K562 (cell line): ENCODE data around the gene MAPRE2. TPM values are rescaled to one million over a fixed set of nuclear protein-coding genes. Genes with fewer than 3 reads are reported as not detected.

Experiments used
- CREM ChIP-seq: IDR thresholded peaks from 2 replicates; pipeline ENCODE4 v1.6.1; 2014; ENCODE audit warnings: antibody characterized with exemption, low read depth
- CTBP1 ChIP-seq: fragments of 450-650 bp; IDR thresholded peaks from 2 replicates; pipeline ENCODE4 v1.6.1; 2016; ENCODE audit warnings: borderline replicate concordance
- DIDO1 ChIP-seq: fragments of 450-650 bp; IDR thresholded peaks from 2 replicates; pipeline ENCODE4 v1.6.1; 2016; ENCODE audit warnings: low read depth, missing biosample characterization, missing genetic modification characterization
- FOSL1 ChIP-seq: fragments of 200-800 bp; sonication (Bioruptor generic); conservative IDR thresholded peaks from 2 replicates; pipeline ENCODE4 v1.6.1; 2016; ENCODE audit warnings: missing genetic modification characterization, missing compliant biosample characterization
- FOXK2 ChIP-seq, 2 experiments: fragments of 450-650 bp; IDR thresholded peaks in 1 of 2; conservative IDR thresholded peaks in 1 of 2; 2 replicates each; pipeline ENCODE4 v1.6.1; 2016; ENCODE audit warnings: low read depth in 2 of 2, mild to moderate bottlenecking in 1 of 2
- FOXO4 ChIP-seq: fragments of 450-650 bp; formaldehyde crosslinking; IDR thresholded peaks from 2 replicates; pipeline ENCODE4 v1.4.0; 2020; ENCODE audit warnings: mild to moderate bottlenecking, moderate library complexity
- HDAC1 ChIP-seq, 2 experiments: fragments of 450-650 bp; IDR thresholded peaks; 2 replicates each; pipeline ENCODE4 v1.6.1; 2016 to 2017; ENCODE audit warnings: inconsistent platforms in 1 of 2, mild to moderate bottlenecking in 1 of 2, moderate library complexity in 1 of 2
- MTA2 ChIP-seq: fragments of 450-650 bp; IDR thresholded peaks from 2 replicates; pipeline ENCODE4 v1.6.1; 2016; ENCODE audit warnings: low read depth
- RBM39 ChIP-seq: fragments of 200-400 bp; formaldehyde crosslinking; optimal IDR thresholded peaks from 2 replicates; pipeline ENCODE3; 2018; ENCODE audit warnings: low read depth, low read length
- SPI1 ChIP-seq: IDR thresholded peaks from 2 replicates; pipeline ENCODE4 v1.6.1; 2011; ENCODE audit warnings: low read depth, low read length, control low read depth, borderline replicate concordance
- STAT5A ChIP-seq: IDR thresholded peaks from 2 replicates; pipeline ENCODE4 v1.6.1; 2012; ENCODE audit warnings: low read length, inconsistent platforms, borderline replicate concordance
- THRB ChIP-seq: fragments of 450-650 bp; formaldehyde crosslinking; conservative IDR thresholded peaks from 2 replicates; pipeline ENCODE4 v1.4.0; 2022; ENCODE audit warnings: mild to moderate bottlenecking, missing genetic modification characterization
- ZEB2 ChIP-seq: fragments of 450-650 bp; IDR thresholded peaks from 2 replicates; pipeline ENCODE4 v1.6.1; 2016
- ZNF165 ChIP-seq: fragments of 250-450 bp; sonication (Bioruptor Pico); IDR thresholded peaks from 2 replicates; pipeline ENCODE4 v1.4.0; 2020; ENCODE audit warnings: borderline replicate concordance
- ZNF212 ChIP-seq: fragments of 450-650 bp; formaldehyde crosslinking; IDR thresholded peaks from 2 replicates; pipeline ENCODE4 v1.4.0; 2020; ENCODE audit warnings: mild to moderate bottlenecking
- polyA plus RNA-seq, 8 experiments: library from polyadenylated mRNA; depleted of rRNA in 4 of 8; stranded (reverse) in 5 of 8; unstranded in 3 of 8; fragments of >200 nt; fragmentation: Nextera tagmentation in 2 of 8; fragmentation: Illumina TruSeq in 1 of 8; extraction: Ambion mirVana in 2 of 8; extraction: Trizol in 1 of 8; gene quantifications; 2 replicates each; pipeline versions ENCODE4 v1.2.1 to v1.2.3, GENCODE V29; 2011 to 2014; ENCODE audit warnings: inconsistent platforms in 1 of 8, missing spikeins in 1 of 8
- total RNA-seq, 7 experiments: library from RNA; depleted of rRNA in 6 of 7; stranded (reverse); fragments of >200 nt in 6 of 7; fragmentation: Illumina TruSeq in 2 of 7; extraction: Trizol in 2 of 7; gene quantifications; 2 replicates each; pipeline versions ENCODE4 v1.2.1 to v1.2.3, GENCODE V29; 2011 to 2021; ENCODE audit warnings: low replicate concordance in 1 of 7
- TF ChIP-seq, protein P1 (sequence below): fragments of 450-650 bp; IDR thresholded peaks from 2 replicates; pipeline ENCODE4 v1.6.1; 2016
- TF ChIP-seq, protein P2 (sequence below), 2 experiments: fragments of 450-650 bp; formaldehyde crosslinking in 1 of 2; IDR thresholded peaks; 2 replicates each; pipeline versions ENCODE4 v1.4.0 to v1.6.1; 2014 to 2020; ENCODE audit warnings: mild to moderate bottlenecking in 2 of 2, borderline replicate concordance in 1 of 2, low read depth in 1 of 2

MAPRE2 gene
- total and polyA plus RNA-seq, 9 of the 15 experiments (the other 6 are each of a cell fraction or from before 2014, with no cell fraction given): 32.3 to 70.7 (median 40.7) TPM

GRCh38 chr18:35136248-35136647 is 95.0 kb downstream of the MAPRE2 start (continued):
- TF ChIP-seq ZNF165 (CRISPR knock-in tag) (no peak), THRB (no peak), CTBP1 (peak; percentile 84; the same call in 1 of the 2 replicates), FOXO4 (CRISPR knock-in tag) (no peak), DIDO1 (tag) (no peak), STAT5A (0 out of 2 replicates have a peak, but pooled peaks have one; percentile 35), CREM (peak; percentile 61), RBM39 (no peak), MTA2 (peak; percentile 84), FOXK2 (conservative IDR thresholded peaks at IDR 0.05 in 1 of 2, IDR thresholded peaks at IDR 0.05 in 1 of 2; ENCODE audit: low read depth in 2 of 2) (peak; percentile 52 to 67; a peak in 3 of 4 replicates), SPI1 (no peak), ZEB2 (0 out of 2 replicates have a peak, but pooled peaks have one; percentile 40), HDAC1 (IDR thresholded peaks at IDR 0.05) (peak in 1 of 2 experiments; percentile 74; a peak in 2 of 4 replicates), ZNF212 (CRISPR knock-in tag) (0 out of 2 replicates have a peak, but pooled peaks have one; percentile 33), FOSL1 (peak; percentile 95)
- TF ChIP-seq, protein P1, sequence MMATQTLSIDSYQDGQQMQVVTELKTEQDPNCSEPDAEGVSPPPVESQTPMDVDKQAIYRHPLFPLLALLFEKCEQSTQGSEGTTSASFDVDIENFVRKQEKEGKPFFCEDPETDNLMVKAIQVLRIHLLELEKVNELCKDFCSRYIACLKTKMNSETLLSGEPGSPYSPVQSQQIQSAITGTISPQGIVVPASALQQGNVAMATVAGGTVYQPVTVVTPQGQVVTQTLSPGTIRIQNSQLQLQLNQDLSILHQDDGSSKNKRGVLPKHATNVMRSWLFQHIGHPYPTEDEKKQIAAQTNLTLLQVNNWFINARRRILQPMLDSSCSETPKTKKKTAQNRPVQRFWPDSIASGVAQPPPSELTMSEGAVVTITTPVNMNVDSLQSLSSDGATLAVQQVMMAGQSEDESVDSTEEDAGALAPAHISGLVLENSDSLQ: peak; percentile 93
- TF ChIP-seq, protein P2, sequence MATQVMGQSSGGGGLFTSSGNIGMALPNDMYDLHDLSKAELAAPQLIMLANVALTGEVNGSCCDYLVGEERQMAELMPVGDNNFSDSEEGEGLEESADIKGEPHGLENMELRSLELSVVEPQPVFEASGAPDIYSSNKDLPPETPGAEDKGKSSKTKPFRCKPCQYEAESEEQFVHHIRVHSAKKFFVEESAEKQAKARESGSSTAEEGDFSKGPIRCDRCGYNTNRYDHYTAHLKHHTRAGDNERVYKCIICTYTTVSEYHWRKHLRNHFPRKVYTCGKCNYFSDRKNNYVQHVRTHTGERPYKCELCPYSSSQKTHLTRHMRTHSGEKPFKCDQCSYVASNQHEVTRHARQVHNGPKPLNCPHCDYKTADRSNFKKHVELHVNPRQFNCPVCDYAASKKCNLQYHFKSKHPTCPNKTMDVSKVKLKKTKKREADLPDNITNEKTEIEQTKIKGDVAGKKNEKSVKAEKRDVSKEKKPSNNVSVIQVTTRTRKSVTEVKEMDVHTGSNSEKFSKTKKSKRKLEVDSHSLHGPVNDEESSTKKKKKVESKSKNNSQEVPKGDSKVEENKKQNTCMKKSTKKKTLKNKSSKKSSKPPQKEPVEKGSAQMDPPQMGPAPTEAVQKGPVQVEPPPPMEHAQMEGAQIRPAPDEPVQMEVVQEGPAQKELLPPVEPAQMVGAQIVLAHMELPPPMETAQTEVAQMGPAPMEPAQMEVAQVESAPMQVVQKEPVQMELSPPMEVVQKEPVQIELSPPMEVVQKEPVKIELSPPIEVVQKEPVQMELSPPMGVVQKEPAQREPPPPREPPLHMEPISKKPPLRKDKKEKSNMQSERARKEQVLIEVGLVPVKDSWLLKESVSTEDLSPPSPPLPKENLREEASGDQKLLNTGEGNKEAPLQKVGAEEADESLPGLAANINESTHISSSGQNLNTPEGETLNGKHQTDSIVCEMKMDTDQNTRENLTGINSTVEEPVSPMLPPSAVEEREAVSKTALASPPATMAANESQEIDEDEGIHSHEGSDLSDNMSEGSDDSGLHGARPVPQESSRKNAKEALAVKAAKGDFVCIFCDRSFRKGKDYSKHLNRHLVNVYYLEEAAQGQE (IDR thresholded peaks at IDR 0.05; ENCODE audit: borderline replicate concordance): peak; percentile 20; the same call in 1 of the 2 replicates
- TF ChIP-seq, protein P2 (CRISPR knock-in tag; IDR thresholded peaks at IDR 0.05; ENCODE audit: low read depth): no peak
